PC-3 (cell line): ENCODE results near the gene ARHGAP27. TPM values are rescaled to one million over a fixed set of nuclear protein-coding genes. Genes with fewer than 3 reads are reported as not detected.

Source experiments
- ATAC-seq: fragments of 200-7000 bp; cut with Tn5 transposase; 2 replicates; pipeline ENCODE4 v1.9.1; 2020; ENCODE audit warnings: mild to moderate bottlenecking, moderate library complexity
- BruUV-seq: library from RNA; stranded (reverse); fragments of 400-500 nt; replicated peaks from 2 replicates; lab custom pipeline; 2021; lab: Mats Ljungman, UMichigan
- CTCF ChIA-PET: fragments of 300-600 bp; sonication (Branson Sonifier 250); formaldehyde crosslinking; loops from one replicate; lab custom pipeline; 2022; ENCODE audit warnings: antibody characterized with exemption; lab: Charles Lee
- POLR2A ChIA-PET: fragments of 300-600 bp; sonication (Branson Sonifier 250); formaldehyde crosslinking; loops from one replicate; lab custom pipeline; 2022; ENCODE audit warnings: antibody characterized with exemption; ENCODE audit not compliant: unreplicated experiment; lab: Charles Lee
- DNase-seq: peaks from one replicate; pipeline ENCODE4 v3.0.0-alpha.2; 2015
- H2AFZ ChIP-seq: fragments of 300-600 bp; sonication (generic); 2 replicates; pipeline ENCODE4 v1.6.0; 2016; ENCODE audit warnings: antibody characterized with exemption, low read length
- H3F3A ChIP-seq: fragments of 300-600 bp; sonication (generic); one replicate; pipeline ENCODE4 v1.6.0; 2017; ENCODE audit warnings: antibody characterized with exemption, low read length, control low read depth, mild to moderate bottlenecking; ENCODE audit not compliant: unreplicated experiment
- H3K27ac ChIP-seq: fragments of 300-600 bp; sonication (generic); 2 replicates; pipeline ENCODE4 v1.5.1; 2016; ENCODE audit warnings: mild to moderate bottlenecking, low read length
- H3K27me3 ChIP-seq: fragments of 300-600 bp; sonication (generic); 2 replicates; pipeline ENCODE4 v1.6.1; 2016; ENCODE audit warnings: low read length, mixed read lengths
- H3K36me3 ChIP-seq: fragments of 300-600 bp; sonication (generic); 2 replicates; pipeline ENCODE4 v1.6.1; 2016; ENCODE audit warnings: low read depth, mixed run types, low read length, mixed read lengths
- H3K4me1 ChIP-seq: fragments of 300-600 bp; sonication (generic); 2 replicates; pipeline ENCODE4 v1.5.1; 2016; ENCODE audit warnings: low read length; ENCODE audit not compliant: insufficient read depth
- H3K4me2 ChIP-seq: fragments of 300-600 bp; sonication (generic); 2 replicates; pipeline ENCODE4 v1.6.0; 2016; ENCODE audit warnings: low read length
- H3K4me3 ChIP-seq: fragments of 300-600 bp; sonication (generic); 2 replicates; pipeline ENCODE4 v1.5.1; 2016; ENCODE audit warnings: mild to moderate bottlenecking, low read length, mixed read lengths
- H3K79me2 ChIP-seq: fragments of 300-600 bp; sonication (generic); 2 replicates; pipeline ENCODE4 v1.6.1; 2017; ENCODE audit warnings: low read length, mixed read lengths
- H3K9ac ChIP-seq: fragments of 300-600 bp; sonication (generic); 2 replicates; pipeline ENCODE4 v1.6.0; 2016; ENCODE audit warnings: mild to moderate bottlenecking, low read length
- H3K9me2 ChIP-seq: fragments of 300-600 bp; sonication (generic); replicated peaks from 2 replicates; pipeline ENCODE4 v1.6.1; 2016; ENCODE audit warnings: mixed run types, low read length, mixed read lengths
- H3K9me3 ChIP-seq: fragments of 300-600 bp; sonication (generic); 2 replicates; pipeline ENCODE4 v1.6.1; 2016; ENCODE audit warnings: low read length, mixed read lengths
- H4K20me1 ChIP-seq: fragments of 300-600 bp; sonication (generic); 2 replicates; pipeline ENCODE4 v1.6.1; 2016; ENCODE audit warnings: low read length, mixed read lengths
- EZH2 ChIP-seq: fragments of 300-600 bp; sonication (generic); IDR thresholded peaks from one replicate; pipeline ENCODE4 v1.6.1; 2017; ENCODE audit warnings: antibody characterized with exemption, mild to moderate bottlenecking, low read length; ENCODE audit not compliant: unreplicated experiment
- EZH2phosphoT487 ChIP-seq: fragments of 300-600 bp; sonication (generic); IDR thresholded peaks from 2 replicates; pipeline ENCODE4 v1.6.1; 2018; ENCODE audit warnings: mild to moderate bottlenecking, antibody characterized with exemption, low read length, borderline replicate concordance
- intact Hi-C: fragments of 100-400 bp; cut with micrococcal nuclease; formaldehyde crosslinking; loops from 2 replicates; pipeline ENCODE4 v1.9.0; 2023
- total RNA-seq: library from RNA; depleted of rRNA; stranded (reverse); fragments of >200 nt; gene quantifications from 2 replicates; pipeline ENCODE4 v1.2.3, GENCODE V29; 2014
- TF ChIP-seq, protein P1 (sequence below): fragments of 300-600 bp; sonication (generic); conservative IDR thresholded peaks from 2 replicates; pipeline ENCODE4 v1.5.1; 2017; ENCODE audit warnings: antibody characterized with exemption, low read depth, mild to moderate bottlenecking, low read length

The ARHGAP27 gene
- total RNA-seq, 1 experiment from 2014 or later: 119 TPM

DNA sequence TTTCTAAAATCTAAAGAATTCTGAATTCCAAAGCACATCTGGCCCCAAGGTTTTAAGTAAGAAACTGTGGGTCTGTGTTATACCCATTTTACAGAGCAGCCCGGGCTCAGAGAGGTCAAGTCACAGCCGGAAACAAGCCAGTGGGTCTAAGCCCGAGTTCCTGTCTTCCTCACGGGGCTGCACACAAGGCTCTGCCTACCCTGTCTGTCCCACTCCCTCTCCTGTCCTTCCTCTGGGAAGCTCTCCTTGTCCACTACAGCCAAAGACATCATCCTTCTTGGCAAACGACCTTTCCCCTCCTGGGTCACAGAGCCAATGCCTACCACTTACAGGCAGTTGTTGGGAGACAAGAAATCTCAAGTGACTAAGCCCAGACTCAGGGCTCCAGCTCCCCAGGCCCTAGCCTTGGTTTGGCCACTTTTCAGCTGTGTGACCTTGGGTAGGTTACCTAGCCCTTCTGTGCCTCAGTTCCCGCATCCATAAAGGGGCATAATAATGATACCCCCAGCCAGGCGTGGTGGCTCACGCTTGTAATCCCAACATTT, 60.3 kb downstream of the ARHGAP27 start:
- no peaks in the 10 kb centered on the region for H4K20me1 ChIP-seq
- no peak overlapping the region for H3K4me3 ChIP-seq
- no peaks in the 10 kb centered on the region for H3K36me3 ChIP-seq
- TF ChIP-seq EZH2phosphoT487: no peak
- TF ChIP-seq, protein P1, sequence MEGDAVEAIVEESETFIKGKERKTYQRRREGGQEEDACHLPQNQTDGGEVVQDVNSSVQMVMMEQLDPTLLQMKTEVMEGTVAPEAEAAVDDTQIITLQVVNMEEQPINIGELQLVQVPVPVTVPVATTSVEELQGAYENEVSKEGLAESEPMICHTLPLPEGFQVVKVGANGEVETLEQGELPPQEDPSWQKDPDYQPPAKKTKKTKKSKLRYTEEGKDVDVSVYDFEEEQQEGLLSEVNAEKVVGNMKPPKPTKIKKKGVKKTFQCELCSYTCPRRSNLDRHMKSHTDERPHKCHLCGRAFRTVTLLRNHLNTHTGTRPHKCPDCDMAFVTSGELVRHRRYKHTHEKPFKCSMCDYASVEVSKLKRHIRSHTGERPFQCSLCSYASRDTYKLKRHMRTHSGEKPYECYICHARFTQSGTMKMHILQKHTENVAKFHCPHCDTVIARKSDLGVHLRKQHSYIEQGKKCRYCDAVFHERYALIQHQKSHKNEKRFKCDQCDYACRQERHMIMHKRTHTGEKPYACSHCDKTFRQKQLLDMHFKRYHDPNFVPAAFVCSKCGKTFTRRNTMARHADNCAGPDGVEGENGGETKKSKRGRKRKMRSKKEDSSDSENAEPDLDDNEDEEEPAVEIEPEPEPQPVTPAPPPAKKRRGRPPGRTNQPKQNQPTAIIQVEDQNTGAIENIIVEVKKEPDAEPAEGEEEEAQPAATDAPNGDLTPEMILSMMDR: no peak
- H3K27me3 ChIP-seq: no peaks in the 10 kb centered on the region
- no peaks in the 10 kb centered on the region for H3F3A ChIP-seq
- H3K9me2 ChIP-seq: no peaks in the 10 kb centered on the region
- no peaks in the 10 kb centered on the region for H3K79me2 ChIP-seq
- peak overlapping the region; percentile 47 for H3K4me2 ChIP-seq
- POLR2A ChIA-PET: interaction anchor here (0.6 to 1.0 kb wide), 4 partner anchors 53 to 184 kb away, joined by 3 to 15 read pairs (median 4); partner anchors contain the start of gene MAP3K14
- no peak for ATAC-seq
- peaks cover 15% of the 10 kb centered on the region for H3K4me1 ChIP-seq
- CTCF ChIA-PET: interaction anchor here (1.1 kb wide), 1 partner anchor 55 kb away, joined by 10 read pairs; the partner anchor contains the start of gene MAP3K14
- H3K9me3 ChIP-seq: no peaks in the 10 kb centered on the region
- H3K27ac ChIP-seq: peak overlapping the region; percentile 83
- BruUV-seq: no TSS peak
- peak overlapping the region; percentile 37 for H3K9ac ChIP-seq
- no peak overlapping the region for H2AFZ ChIP-seq
- DNase-seq: peak; percentile 43
- intact Hi-C loops: no loop called here

GRCh38 chr17:45371414-45372324, 61.0 kb downstream of the ARHGAP27 start:
- Histone ChIP-seq H3K9me3 (no peaks in the 10 kb centered on the region), H3K9me2 (no peaks in the 10 kb centered on the region), H4K20me1 (no peaks in the 10 kb centered on the region), H3K4me2 (peak overlapping the region; percentile 47), H3K36me3 (no peaks in the 10 kb centered on the region), H2AFZ (peak overlapping the region; percentile 53), H3K4me1 (peaks cover 15% of the 10 kb centered on the region), H3K9ac (peak overlapping the region; percentile 37), H3K4me3 (peak overlapping the region; percentile 22; the same call in 1 of the 2 replicates), H3F3A (no peaks in the 10 kb centered on the region), H3K27me3 (no peaks in the 10 kb centered on the region), H3K27ac (peak overlapping the region; percentile 83), H3K79me2 (no peaks in the 10 kb centered on the region)
- TSS peak; percentile 99 for BruUV-seq
- DNase-seq: peak; percentile 83
- intact Hi-C loops: loop anchor here (1.0 kb wide), 1 partner anchor 54 kb away; the partner anchor contains the start of gene MAP3K14
- CTCF ChIA-PET: interaction anchor here (0.7 to 1.1 kb wide), 2 partner anchors 41 to 54 kb away, joined by 3 to 10 read pairs; partner anchors contain the start of gene MAP3K14
- POLR2A ChIA-PET: interaction anchor here (0.6 to 1.0 kb wide), 6 partner anchors 52 to 213 kb away, joined by 3 to 15 read pairs (median 4); partner anchors contain the start of gene MAP3K14
- TF ChIP-seq EZH2: no peak
- TF ChIP-seq EZH2phosphoT487: 0 out of 2 replicates have a peak, but pooled peaks have one; percentile 32
- ATAC-seq: peak; percentile 87

GRCh38 chr17:45370949-45371413, 61.7 kb downstream of the ARHGAP27 start:
- peak overlapping the region; percentile 47 for H3K4me2 ChIP-seq
- H3K27me3 ChIP-seq: no peaks in the 10 kb centered on the region
- H3K27ac ChIP-seq: peak overlapping the region; percentile 83
- peak; percentile 24 for ATAC-seq
- TF ChIP-seq EZH2phosphoT487 (no peak), EZH2 (no peak)
- TF ChIP-seq, protein P1: no peak; the same call in 1 of the 2 replicates
- DNase-seq: peak; percentile 31
- peak overlapping the region; percentile 22; the same call in 1 of the 2 replicates for H3K4me3 ChIP-seq
- H4K20me1 ChIP-seq: no peaks in the 10 kb centered on the region
- peak overlapping the region; percentile 53; the same call in 1 of the 2 replicates for H2AFZ ChIP-seq
- intact Hi-C loops: loop anchor here (1.0 kb wide), 1 partner anchor 54 kb away; the partner anchor contains the start of gene MAP3K14
- no peaks in the 10 kb centered on the region for H3K9me3 ChIP-seq
- H3K79me2 ChIP-seq: no peaks in the 10 kb centered on the region
- ChIA-PET CTCF (interaction anchor here (1.1 kb wide), 1 partner anchor 54 kb away, joined by 10 read pairs; the partner anchor contains the start of gene MAP3K14), POLR2A (interaction anchor here (0.7 kb wide), 1 partner anchor 59 kb away, joined by 6 read pairs; no protein-coding TSS in a partner anchor)
- BruUV-seq: TSS peak; percentile 84
- peak overlapping the region; percentile 37 for H3K9ac ChIP-seq
- peaks cover 15% of the 10 kb centered on the region for H3K4me1 ChIP-seq
- no peaks in the 10 kb centered on the region for H3F3A ChIP-seq
- no peaks in the 10 kb centered on the region for H3K9me2 ChIP-seq
- H3K36me3 ChIP-seq: no peaks in the 10 kb centered on the region
